Liver (tissue), 9 donors: ENCODE measurements around the gene AKAP7. TPM values are rescaled to one million over a fixed set of nuclear protein-coding genes. Genes with fewer than 3 reads are reported as not detected.

Experiments
- DNase-seq: peaks from one replicate; pipeline ENCODE4 v3.0.0-alpha.2; 2017; ENCODE audit warnings: low spot score
- H3K27ac ChIP-seq, 2 donors: one replicate each; pipeline ENCODE4 v1.7.0; 2013; ENCODE audit warnings: inconsistent platforms in 2 of 2, low read length in 2 of 2, control low read depth in 1 of 2, low read depth in 1 of 2, mild to moderate bottlenecking in 1 of 2
- H3K27me3 ChIP-seq, 4 donors: one replicate each; pipeline versions ENCODE4 v1.6.1 to v1.7.0; 2013; ENCODE audit warnings: low read length in 3 of 4, inconsistent platforms in 1 of 4, mild to moderate bottlenecking in 1 of 4, moderate library complexity in 1 of 4; ENCODE audit not compliant: control insufficient read depth in 4 of 4, insufficient read depth in 4 of 4
- H3K36me3 ChIP-seq, 4 donors: one replicate each; pipeline versions ENCODE4 v1.6.1 to v1.7.0; 2013; ENCODE audit warnings: low read length in 3 of 4, mild to moderate bottlenecking in 3 of 4, low read depth in 1 of 4, moderate library complexity in 1 of 4; ENCODE audit not compliant: control insufficient read depth in 4 of 4, insufficient read depth in 3 of 4
- H3K4me1 ChIP-seq, 4 donors: one replicate each; pipeline versions ENCODE4 v1.6.1 to v1.7.0; 2013; ENCODE audit warnings: low read length in 3 of 4, mild to moderate bottlenecking in 3 of 4, moderate library complexity in 1 of 4; ENCODE audit not compliant: control insufficient read depth in 4 of 4, insufficient read depth in 4 of 4
- H3K4me3 ChIP-seq, 3 donors: one replicate each; pipeline versions ENCODE4 v1.6.1 to v1.7.0; 2013; ENCODE audit warnings: low read length in 3 of 3, control low read depth in 1 of 3, low read depth in 1 of 3, mild to moderate bottlenecking in 1 of 3
- H3K9ac ChIP-seq, 2 donors: one replicate each; pipeline ENCODE4 v1.7.0; 2013; ENCODE audit warnings: low read length in 2 of 2, mild to moderate bottlenecking in 2 of 2, moderate library complexity in 2 of 2, control low read depth in 1 of 2, low read depth in 1 of 2
- H3K9me3 ChIP-seq, 4 donors: one replicate each; pipeline versions ENCODE4 v1.6.1 to v1.7.0; 2013; ENCODE audit warnings: low read length in 3 of 4; ENCODE audit not compliant: control insufficient read depth in 4 of 4
- EGR1 ChIP-seq, 2 donors: IDR thresholded peaks; 2 replicates each; pipeline ENCODE4 v1.6.1; 2016 to 2018; ENCODE audit warnings: antibody characterized with exemption in 2 of 2, low read depth in 2 of 2
- FOXA1 ChIP-seq: IDR thresholded peaks from 2 replicates; pipeline ENCODE4 v1.6.1; 2016; ENCODE audit warnings: antibody characterized with exemption
- GABPA ChIP-seq, 2 donors: IDR thresholded peaks in 1 of 2; conservative IDR thresholded peaks in 1 of 2; 2 replicates each; pipeline ENCODE4 v1.6.1; 2016; ENCODE audit warnings: antibody characterized with exemption in 2 of 2, mild to moderate bottlenecking in 1 of 2, moderate library complexity in 1 of 2
- HNF4A ChIP-seq, 2 donors: conservative IDR thresholded peaks; 2 replicates each; pipeline ENCODE4 v1.6.1; 2016; ENCODE audit warnings: antibody characterized with exemption in 2 of 2, mild to moderate bottlenecking in 2 of 2
- HNF4G ChIP-seq: IDR thresholded peaks from 2 replicates; pipeline ENCODE4 v1.6.1; 2016; ENCODE audit warnings: antibody characterized with exemption
- JUND ChIP-seq, 2 donors: IDR thresholded peaks; 2 replicates each; pipeline ENCODE4 v1.6.1; 2016; ENCODE audit warnings: antibody characterized with exemption in 2 of 2
- RXRA ChIP-seq, 2 donors: IDR thresholded peaks; 2 replicates each; pipeline ENCODE4 v1.6.1; 2017 to 2018; ENCODE audit warnings: antibody characterized with exemption in 2 of 2, mild to moderate bottlenecking in 1 of 2
- TAF1 ChIP-seq: conservative IDR thresholded peaks from 2 replicates; pipeline ENCODE4 v1.6.1; 2016; ENCODE audit warnings: antibody characterized with exemption, mild to moderate bottlenecking
- YY1 ChIP-seq: IDR thresholded peaks from 2 replicates; pipeline ENCODE4 v1.6.1; 2016; ENCODE audit warnings: antibody characterized with exemption, mild to moderate bottlenecking
- WGBS: extraction: QIAGEN DNeasy Blood & Tissue Kit; methylation state at CpG from one replicate; pipeline ENCODE4 v1.1.7; 2013; 5-methylcytosine and 5-hydroxymethylcytosine counted together
- polyA plus RNA-seq, 2 donors: library from polyadenylated mRNA; stranded (reverse) in 1 of 2; unstranded in 1 of 2; fragments of 200-250 nt in 1 of 2; fragments of >200 nt in 1 of 2; fragmentation: Nextera tagmentation in 1 of 2; extraction: Ambion mirVana in 1 of 2; gene quantifications; one replicate each; pipeline versions ENCODE4 v1.2.1 to v1.2.3, GENCODE V29; 2013 to 2015
- total RNA-seq, 2 donors: library from RNA; depleted of rRNA; stranded (reverse); fragments of >200 nt; gene quantifications; one replicate each; pipeline ENCODE4 v1.2.3, GENCODE V29; 2014
- TF ChIP-seq, protein P1 (sequence below): IDR thresholded peaks from 2 replicates; pipeline ENCODE4 v1.6.1; 2016; ENCODE audit warnings: antibody characterized with exemption
- TF ChIP-seq, protein P2 (sequence below): IDR thresholded peaks from 2 replicates; pipeline ENCODE4 v1.6.1; 2016; ENCODE audit warnings: antibody characterized with exemption
- TF ChIP-seq, protein P3 (sequence below): IDR thresholded peaks from 2 replicates; pipeline ENCODE4 v1.6.1; 2016; ENCODE audit warnings: antibody characterized with exemption
- TF ChIP-seq, protein P4 (sequence below): IDR thresholded peaks from 2 replicates; pipeline ENCODE4 v1.6.1; 2016; ENCODE audit warnings: antibody characterized with exemption, mild to moderate bottlenecking
- donor health status: healthy.
- donor health status: healthy.
- donor health status: healthy.
- donor health status: healthy.
- donor health status: healthy.

Gene AKAP7
- total and polyA plus RNA-seq, 4 donors = 7.9 to 25.4 (median 17.7) TPM

DNA sequence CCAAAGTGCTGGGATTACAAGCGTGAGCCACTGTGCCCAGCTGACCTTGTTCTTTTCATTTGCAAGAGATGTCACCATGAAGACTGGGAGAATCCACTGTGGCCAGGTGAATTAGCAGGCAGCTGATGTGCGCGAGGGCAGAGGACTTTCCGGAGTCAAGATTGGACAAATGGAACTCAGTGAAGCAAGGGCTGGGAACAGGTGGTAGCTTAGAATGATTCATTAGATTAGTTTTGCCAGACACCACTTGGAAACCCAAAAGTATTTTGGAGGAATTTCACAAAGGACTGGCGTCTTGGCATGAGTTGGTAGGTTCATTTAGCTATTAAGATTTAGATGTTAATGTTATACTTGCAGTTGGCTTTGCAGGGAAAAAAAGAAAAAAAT lies 4.7 kb upstream of the AKAP7 start:
- Histone ChIP-seq H3K4me1 (peaks cover 9 to 15% (median 11%) of the 10 kb centered on the region in 4 donors), H3K4me3 (no peak overlapping the region), H3K27ac (no peak overlapping the region), H3K27me3 (no peaks in the 10 kb centered on the region), H3K36me3 (no peaks in the 10 kb centered on the region), H3K9ac (no peak overlapping the region), H3K9me3 (no peaks in the 10 kb centered on the region)
- DNase-seq = no peak
- TF ChIP-seq, protein P1, sequence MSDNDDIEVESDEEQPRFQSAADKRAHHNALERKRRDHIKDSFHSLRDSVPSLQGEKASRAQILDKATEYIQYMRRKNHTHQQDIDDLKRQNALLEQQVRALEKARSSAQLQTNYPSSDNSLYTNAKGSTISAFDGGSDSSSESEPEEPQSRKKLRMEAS = no peak
- TF ChIP-seq, protein P2, sequence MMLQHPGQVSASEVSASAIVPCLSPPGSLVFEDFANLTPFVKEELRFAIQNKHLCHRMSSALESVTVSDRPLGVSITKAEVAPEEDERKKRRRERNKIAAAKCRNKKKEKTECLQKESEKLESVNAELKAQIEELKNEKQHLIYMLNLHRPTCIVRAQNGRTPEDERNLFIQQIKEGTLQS = no peak
- TF ChIP-seq FOXA1 = no peak
- TF ChIP-seq EGR1 (IDR thresholded peaks at IDR 0.05; ENCODE audit: low read depth in 2 of 2) = no peak
- WGBS = 88% methylated on average over 5 of the region's 5 CpGs

DNA sequence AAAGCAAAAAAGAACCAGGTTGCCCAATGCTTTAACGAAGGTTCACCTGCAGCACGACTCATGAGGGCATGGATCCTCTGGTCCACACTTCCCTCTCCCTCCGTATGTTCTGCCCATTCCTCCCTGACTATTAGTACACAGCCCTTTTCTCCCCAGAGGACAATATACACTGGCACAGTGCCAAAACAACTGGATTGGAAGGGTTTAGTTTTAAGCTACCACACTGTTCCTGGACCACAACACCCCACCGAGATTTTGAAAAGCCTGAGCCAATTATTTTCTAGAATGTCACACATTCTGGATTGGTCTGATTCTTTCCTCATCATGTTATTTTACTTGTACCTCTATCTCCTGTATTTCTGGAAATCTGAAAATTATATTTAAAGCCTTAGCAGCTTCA lies 2.9 kb upstream of the AKAP7 start:
- DNase-seq = no peak
- TF ChIP-seq GABPA (IDR thresholded peaks at IDR 0.05 in 1 of 2, conservative IDR thresholded peaks at IDR 0.05 in 1 of 2) (no peak), HNF4G (no peak), JUND (IDR thresholded peaks at IDR 0.05) (no peak), TAF1 (no peak), RXRA (IDR thresholded peaks at IDR 0.05) (no peak), HNF4A (conservative IDR thresholded peaks at IDR 0.05) (no peak), YY1 (no peak), EGR1 (IDR thresholded peaks at IDR 0.05; ENCODE audit: low read depth in 2 of 2) (no peak)
- TF ChIP-seq, protein P1 = no peak
- TF ChIP-seq, protein P3, sequence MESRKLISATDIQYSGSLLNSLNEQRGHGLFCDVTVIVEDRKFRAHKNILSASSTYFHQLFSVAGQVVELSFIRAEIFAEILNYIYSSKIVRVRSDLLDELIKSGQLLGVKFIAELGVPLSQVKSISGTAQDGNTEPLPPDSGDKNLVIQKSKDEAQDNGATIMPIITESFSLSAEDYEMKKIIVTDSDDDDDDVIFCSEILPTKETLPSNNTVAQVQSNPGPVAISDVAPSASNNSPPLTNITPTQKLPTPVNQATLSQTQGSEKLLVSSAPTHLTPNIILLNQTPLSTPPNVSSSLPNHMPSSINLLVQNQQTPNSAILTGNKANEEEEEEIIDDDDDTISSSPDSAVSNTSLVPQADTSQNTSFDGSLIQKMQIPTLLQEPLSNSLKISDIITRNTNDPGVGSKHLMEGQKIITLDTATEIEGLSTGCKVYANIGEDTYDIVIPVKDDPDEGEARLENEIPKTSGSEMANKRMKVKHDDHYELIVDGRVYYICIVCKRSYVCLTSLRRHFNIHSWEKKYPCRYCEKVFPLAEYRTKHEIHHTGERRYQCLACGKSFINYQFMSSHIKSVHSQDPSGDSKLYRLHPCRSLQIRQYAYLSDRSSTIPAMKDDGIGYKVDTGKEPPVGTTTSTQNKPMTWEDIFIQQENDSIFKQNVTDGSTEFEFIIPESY = no peak
- TF ChIP-seq, protein P2 = no peak
- TF ChIP-seq, protein P4, sequence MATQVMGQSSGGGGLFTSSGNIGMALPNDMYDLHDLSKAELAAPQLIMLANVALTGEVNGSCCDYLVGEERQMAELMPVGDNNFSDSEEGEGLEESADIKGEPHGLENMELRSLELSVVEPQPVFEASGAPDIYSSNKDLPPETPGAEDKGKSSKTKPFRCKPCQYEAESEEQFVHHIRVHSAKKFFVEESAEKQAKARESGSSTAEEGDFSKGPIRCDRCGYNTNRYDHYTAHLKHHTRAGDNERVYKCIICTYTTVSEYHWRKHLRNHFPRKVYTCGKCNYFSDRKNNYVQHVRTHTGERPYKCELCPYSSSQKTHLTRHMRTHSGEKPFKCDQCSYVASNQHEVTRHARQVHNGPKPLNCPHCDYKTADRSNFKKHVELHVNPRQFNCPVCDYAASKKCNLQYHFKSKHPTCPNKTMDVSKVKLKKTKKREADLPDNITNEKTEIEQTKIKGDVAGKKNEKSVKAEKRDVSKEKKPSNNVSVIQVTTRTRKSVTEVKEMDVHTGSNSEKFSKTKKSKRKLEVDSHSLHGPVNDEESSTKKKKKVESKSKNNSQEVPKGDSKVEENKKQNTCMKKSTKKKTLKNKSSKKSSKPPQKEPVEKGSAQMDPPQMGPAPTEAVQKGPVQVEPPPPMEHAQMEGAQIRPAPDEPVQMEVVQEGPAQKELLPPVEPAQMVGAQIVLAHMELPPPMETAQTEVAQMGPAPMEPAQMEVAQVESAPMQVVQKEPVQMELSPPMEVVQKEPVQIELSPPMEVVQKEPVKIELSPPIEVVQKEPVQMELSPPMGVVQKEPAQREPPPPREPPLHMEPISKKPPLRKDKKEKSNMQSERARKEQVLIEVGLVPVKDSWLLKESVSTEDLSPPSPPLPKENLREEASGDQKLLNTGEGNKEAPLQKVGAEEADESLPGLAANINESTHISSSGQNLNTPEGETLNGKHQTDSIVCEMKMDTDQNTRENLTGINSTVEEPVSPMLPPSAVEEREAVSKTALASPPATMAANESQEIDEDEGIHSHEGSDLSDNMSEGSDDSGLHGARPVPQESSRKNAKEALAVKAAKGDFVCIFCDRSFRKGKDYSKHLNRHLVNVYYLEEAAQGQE = no peak
- Histone ChIP-seq H3K36me3 (no peaks in the 10 kb centered on the region), H3K4me3 (no peak overlapping the region), H3K27me3 (no peaks in the 10 kb centered on the region), H3K9ac (no peak overlapping the region), H3K27ac (no peak overlapping the region), H3K9me3 (no peaks in the 10 kb centered on the region), H3K4me1 (peaks cover 9 to 25% (median 11%) of the 10 kb centered on the region in 4 donors)
- WGBS = 88% methylated on average over 4 of the region's 4 CpGs
